ENCODE measurements around the gene JMY.

JMY gene, protein sequence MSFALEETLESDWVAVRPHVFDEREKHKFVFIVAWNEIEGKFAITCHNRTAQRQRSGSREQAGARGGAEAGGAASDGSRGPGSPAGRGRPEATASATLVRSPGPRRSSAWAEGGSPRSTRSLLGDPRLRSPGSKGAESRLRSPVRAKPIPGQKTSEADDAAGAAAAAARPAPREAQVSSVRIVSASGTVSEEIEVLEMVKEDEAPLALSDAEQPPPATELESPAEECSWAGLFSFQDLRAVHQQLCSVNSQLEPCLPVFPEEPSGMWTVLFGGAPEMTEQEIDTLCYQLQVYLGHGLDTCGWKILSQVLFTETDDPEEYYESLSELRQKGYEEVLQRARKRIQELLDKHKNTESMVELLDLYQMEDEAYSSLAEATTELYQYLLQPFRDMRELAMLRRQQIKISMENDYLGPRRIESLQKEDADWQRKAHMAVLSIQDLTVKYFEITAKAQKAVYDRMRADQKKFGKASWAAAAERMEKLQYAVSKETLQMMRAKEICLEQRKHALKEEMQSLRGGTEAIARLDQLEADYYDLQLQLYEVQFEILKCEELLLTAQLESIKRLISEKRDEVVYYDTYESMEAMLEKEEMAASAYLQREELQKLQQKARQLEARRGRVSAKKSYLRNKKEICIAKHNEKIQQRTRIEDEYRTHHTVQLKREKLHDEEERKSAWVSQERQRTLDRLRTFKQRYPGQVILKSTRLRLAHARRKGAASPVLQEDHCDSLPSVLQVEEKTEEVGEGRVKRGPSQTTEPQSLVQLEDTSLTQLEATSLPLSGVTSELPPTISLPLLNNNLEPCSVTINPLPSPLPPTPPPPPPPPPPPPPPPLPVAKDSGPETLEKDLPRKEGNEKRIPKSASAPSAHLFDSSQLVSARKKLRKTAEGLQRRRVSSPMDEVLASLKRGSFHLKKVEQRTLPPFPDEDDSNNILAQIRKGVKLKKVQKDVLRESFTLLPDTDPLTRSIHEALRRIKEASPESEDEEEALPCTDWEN

GRCh38 chr5:79235634-79236361 lies at the start of gene JMY:
JMY (plus strand) TSS chr5:79236131; CDS start chr5:79236651, 520 bp downstream.
- DNase-seq = peak; percentile 81

GRCh38 chr5:79186455-79186854 lies 49.5 kb upstream of the JMY start:
- DNase-seq = no peak

DNA sequence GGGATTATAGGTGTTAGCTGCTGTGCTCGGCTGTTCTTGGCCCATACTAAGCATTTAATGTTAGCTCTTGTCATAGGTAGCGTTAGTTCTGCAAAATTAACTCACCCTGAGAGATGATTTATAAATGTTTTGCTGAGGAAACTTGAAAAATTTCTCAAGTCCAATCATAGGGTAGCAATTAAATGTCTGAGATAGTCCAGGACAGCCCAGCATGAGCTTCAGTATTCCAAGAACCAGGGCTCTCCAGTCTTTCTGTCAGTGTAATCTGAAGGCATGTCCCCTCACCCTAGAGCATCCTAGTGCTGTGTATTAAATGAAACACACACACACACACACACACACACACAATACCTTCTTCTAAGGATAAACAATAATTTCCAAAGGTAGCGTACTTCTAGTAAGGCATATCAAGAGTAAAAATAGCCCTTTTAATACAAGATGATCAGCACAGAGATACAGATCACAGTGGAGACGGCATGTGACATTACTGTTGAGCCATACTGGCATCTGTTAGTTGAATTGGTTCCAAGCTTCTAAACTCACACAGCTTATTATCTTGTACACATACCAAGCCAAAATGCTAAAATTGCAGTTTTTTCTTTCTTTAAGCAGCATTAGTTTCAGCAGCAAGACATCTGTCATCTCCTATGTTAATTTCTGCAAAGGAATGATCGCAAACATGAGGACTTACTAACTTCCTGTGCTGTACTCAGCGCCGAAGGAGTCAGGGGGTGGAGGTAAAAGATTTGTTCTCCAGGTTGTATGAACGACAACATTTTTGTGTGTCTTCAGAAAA lies 46.3 kb upstream of the JMY start:
- DNase-seq = no peak

- DNase-seq = no peak
These were observed 45.7 kb upstream of the JMY start for GRCh38 chr5:79190235-79190529.

- DNase-seq = no peak
These were observed 44.5 kb upstream of the JMY start for GRCh38 chr5:79191457-79191856.

- DNase-seq = no peak
These were observed 42.3 kb upstream of the JMY start for GRCh38 chr5:79193643-79194042.

DNA sequence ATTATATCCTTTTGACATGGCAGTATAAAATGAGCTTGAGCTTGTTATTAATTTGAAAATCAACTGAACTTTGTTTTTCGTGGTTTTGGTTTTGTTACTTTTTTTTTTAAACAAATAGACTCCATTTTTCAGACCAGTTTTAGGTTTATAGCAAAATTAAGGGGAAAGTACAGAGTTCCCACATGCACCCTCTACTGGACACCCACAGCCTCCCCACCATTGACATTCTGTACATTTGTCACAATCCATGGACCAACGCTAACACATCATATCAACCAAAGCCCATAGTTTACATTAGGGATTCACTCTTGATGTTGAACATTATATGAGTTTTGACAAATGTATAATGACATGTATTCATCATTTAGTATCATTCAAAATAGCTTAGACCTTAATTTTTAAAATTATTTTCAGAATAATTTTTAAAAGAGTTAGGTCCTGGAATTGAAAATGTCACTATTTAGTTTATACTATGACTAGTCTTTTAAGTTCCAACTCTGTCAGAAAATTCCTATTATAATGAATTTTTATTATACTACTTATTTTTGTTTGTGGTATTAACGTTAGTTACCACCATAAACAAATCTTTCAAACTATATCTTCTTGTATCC lies 35.3 kb upstream of the JMY start:
- no peak for DNase-seq

DNA sequence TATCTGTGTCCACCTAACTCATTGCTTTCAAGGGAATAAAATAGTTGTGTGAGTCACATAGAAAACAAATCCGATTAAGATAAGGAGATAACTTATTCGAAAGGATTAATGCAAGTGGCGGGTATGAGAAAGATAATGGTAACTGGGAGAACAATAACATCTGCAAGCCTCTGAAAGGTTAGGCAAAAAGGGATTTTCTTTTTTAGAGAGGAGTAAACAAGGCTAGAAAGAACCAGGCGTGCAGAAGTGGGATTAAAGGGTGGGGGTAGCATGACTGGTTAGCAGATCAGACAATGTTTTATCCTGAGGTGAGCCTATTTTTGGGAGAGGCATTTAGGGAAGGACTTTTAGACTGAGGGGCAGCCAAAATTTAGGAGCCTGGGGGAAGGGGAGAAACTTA lies 34.7 kb upstream of the JMY start:
- no peak for DNase-seq

DNA sequence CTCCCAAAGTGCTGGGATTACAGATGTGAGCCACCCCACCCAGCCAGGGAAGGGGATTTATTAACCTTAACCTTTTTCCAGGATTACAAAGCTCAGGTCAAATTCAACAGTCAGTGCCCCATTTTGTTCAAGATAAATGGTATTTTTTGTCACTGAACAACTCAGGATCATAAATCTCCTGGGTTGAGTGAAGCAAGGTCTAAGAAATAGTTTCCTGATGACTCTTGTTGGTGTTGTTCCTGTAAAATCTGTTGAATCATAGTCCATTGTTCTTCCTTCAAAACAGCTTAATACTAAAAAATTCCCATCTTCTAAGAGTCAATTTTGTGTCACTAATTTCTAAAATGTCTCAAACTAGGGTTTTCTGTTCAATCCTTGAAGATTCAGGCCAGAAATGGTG lies 33.9 kb upstream of the JMY start:
- peak; percentile 77 for DNase-seq

GRCh38 chr5:79205965-79206364 lies 30.0 kb upstream of the JMY start:
- no peak for DNase-seq

GRCh38 chr5:79206541-79206940 lies 29.4 kb upstream of the JMY start:
- no peak for DNase-seq

DNA sequence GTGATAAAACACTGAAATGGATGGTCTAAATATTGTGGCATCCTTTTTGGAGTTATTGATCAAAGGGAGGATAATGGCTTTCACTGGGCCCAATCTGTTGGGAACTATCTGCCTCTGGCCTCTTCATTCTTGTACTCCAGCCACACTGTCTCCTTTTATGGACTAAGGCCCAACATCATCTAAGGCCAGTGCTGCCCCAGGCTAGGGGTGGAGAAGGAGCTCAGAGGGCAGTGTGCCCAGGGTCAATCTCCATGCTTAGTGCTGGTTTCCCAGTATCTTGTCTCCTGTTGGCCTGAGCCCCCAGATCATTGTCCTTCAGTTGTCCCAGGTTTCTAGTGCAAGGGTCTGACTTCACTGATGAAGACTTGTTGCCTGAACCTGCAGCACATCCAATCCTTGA lies 26.4 kb upstream of the JMY start:
- no peak for DNase-seq

- no peak for DNase-seq
These were observed 11.5 kb upstream of the JMY start for GRCh38 chr5:79224286-79224984.

GRCh38 chr5:79225026-79225425 lies 10.9 kb upstream of the JMY start:
- peak; percentile 32 for DNase-seq

GRCh38 chr5:79225441-79225840 lies 10.5 kb upstream of the JMY start:
- DNase-seq = no peak

DNA sequence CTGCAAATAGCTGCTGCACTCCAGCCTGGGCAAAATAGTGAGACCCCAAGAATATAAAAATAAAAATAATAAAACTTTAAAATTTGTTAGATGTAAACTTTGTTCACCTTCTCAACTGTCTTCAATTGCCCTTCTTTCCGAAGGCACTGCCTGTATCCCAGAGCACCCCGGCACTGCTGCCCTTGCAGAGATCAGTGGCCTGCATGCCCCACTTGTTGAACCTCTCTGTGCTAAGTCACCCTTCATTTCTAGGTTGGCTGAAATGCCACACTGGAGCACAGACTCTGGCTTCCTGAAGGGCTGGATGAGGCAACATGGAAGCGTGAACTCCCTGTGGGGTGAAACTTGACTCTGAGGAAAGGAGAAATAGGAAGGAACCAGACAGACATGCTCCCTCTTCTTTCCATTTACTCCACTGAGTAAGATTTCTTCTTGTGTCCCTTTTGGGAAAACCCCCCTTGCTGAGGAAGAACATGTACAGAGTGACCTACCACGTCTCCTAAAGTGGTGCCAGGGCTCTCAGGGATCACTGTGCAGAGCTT lies 8.4 kb upstream of the JMY start:
- DNase-seq = no peak

- DNase-seq = peak; percentile 68
These were observed 6.4 kb upstream of the JMY start for GRCh38 chr5:79229357-79230174.

DNA sequence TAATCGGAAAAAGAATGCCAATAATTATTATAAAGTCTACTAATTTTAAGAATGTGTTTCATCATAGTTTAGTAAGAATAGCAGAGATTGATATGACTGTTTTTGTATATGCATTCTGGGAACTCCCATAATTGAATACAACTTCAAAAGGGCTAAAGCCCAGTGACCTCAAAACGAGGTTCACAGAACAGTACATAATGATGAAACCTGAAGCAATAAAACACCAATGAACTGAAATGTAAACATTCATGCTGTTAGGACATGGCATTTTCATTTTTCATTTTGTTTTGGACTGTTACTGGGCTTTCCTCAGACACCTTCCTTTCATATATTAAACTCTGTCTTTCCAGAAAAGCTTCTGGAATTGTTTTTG lies 684 bp upstream of the JMY start:
- peak; percentile 76 for DNase-seq

GRCh38 chr5:79236362-79236969 lies 535 bp downstream of the JMY start:
- DNase-seq = no peak

Measured in fibroblast of upper back skin (primary cell).